ENCODE measurements around the gene TSTD1. TPM values are rescaled to one million over a fixed set of nuclear protein-coding genes. Genes with fewer than 3 reads are reported as not detected.

TSTD1 gene
- total and polyA plus RNA-seq, 11 donors, result 6.1 to 22.7 (median 14.7) TPM

GRCh38 chr1:161074676-161075368 lies 36.1 kb upstream of the TSTD1 start:
- H3K4me1 ChIP-seq, result peaks cover 0 to 16% (median 0%) of the 10 kb centered on the region in 12 donors
- no peaks in the 10 kb centered on the region for H3K36me3 ChIP-seq
- 72 to 82% (median 80%) methylated on average over 11 to 12 of the region's 12 CpGs for WGBS, 4 donors
- no peak for DNase-seq
- intact Hi-C loops (cut with DNase I), result no loop called here
- H3K4me3 ChIP-seq, result no peak overlapping the region
- peaks cover 0 to 4% (median 0%) of the 10 kb centered on the region in 9 donors for H3K27me3 ChIP-seq
- no peaks in the 10 kb centered on the region for H3K9me3 ChIP-seq
- no peak overlapping the region for H3K27ac ChIP-seq
- ATAC-seq, result no peak
- TF ChIP-seq CTCF (IDR thresholded peaks at IDR 0.05) (no peak), POLR2A (IDR thresholded peaks at IDR 0.05) (no peak)

GRCh38 chr1:161073474-161074121 lies 34.8 kb upstream of the TSTD1 start:
- ATAC-seq, result no peak
- TF ChIP-seq CTCF (IDR thresholded peaks at IDR 0.05) (no peak), POLR2A (IDR thresholded peaks at IDR 0.05) (no peak)
- no peaks in the 10 kb centered on the region for H3K36me3 ChIP-seq
- H3K9me3 ChIP-seq, result no peaks in the 10 kb centered on the region
- no peak overlapping the region for H3K4me3 ChIP-seq
- intact Hi-C loops (cut with DNase I), result no loop called here
- no peak overlapping the region for H3K27ac ChIP-seq
- peaks cover 0 to 16% (median 0%) of the 10 kb centered on the region in 12 donors for H3K4me1 ChIP-seq
- no peaks in the 10 kb centered on the region for H3K27me3 ChIP-seq
- WGBS, 4 donors, result 70 to 89% (median 80%) methylated on average over 4 to 7 of the region's 7 CpGs
- DNase-seq, result no peak

GRCh38 chr1:161072751-161073449 lies 34.1 kb upstream of the TSTD1 start:
- ATAC-seq (no peak), DNase-seq (no peak)
- intact Hi-C loops (cut with DNase I), result no loop called here
- Histone ChIP-seq H3K9me3 (no peaks in the 10 kb centered on the region), H3K4me3 (no peak overlapping the region), H3K36me3 (no peaks in the 10 kb centered on the region), H3K27ac (no peak overlapping the region), H3K4me1 (peaks cover 0 to 16% (median 0%) of the 10 kb centered on the region in 12 donors), H3K27me3 (no peaks in the 10 kb centered on the region)
- WGBS, 4 donors, result 91 to 96% (median 94%) methylated on average over 19 of the region's 19 CpGs
- TF ChIP-seq POLR2A (IDR thresholded peaks at IDR 0.05) (no peak), CTCF (IDR thresholded peaks at IDR 0.05) (no peak)

GRCh38 chr1:161071886-161072371 lies 33.2 kb upstream of the TSTD1 start:
- no peak overlapping the region for H3K27ac ChIP-seq
- no peaks in the 10 kb centered on the region for H3K27me3 ChIP-seq
- H3K36me3 ChIP-seq, result no peaks in the 10 kb centered on the region
- no peak overlapping the region for H3K4me3 ChIP-seq
- intact Hi-C loops (cut with DNase I), result no loop called here
- ATAC-seq, result peak in 1 of 4 donors; percentile 61
- peaks cover 0 to 24% (median 0%) of the 10 kb centered on the region in 12 donors for H3K4me1 ChIP-seq
- WGBS, 4 donors, result 62 to 81% (median 70%) methylated on average over 9 of the region's 9 CpGs
- TF ChIP-seq CTCF (IDR thresholded peaks at IDR 0.05) (peak; percentile 21 to 65 (median 50)), POLR2A (IDR thresholded peaks at IDR 0.05) (no peak)
- no peaks in the 10 kb centered on the region for H3K9me3 ChIP-seq
- peak; percentile 42 to 77 (median 64) for DNase-seq
